A673 (cell line): ENCODE data around the gene SPACA4. TPM values are rescaled to one million over a fixed set of nuclear protein-coding genes. Genes with fewer than 3 reads are reported as not detected.

Source experiments
- BruUV-seq: library from RNA; stranded (reverse); fragments of 400-500 nt; replicated peaks from 2 replicates; lab custom pipeline; 2021; lab: Mats Ljungman, UMichigan
- CTCF ChIA-PET: fragments of 300-600 bp; sonication (Branson Sonifier 250); formaldehyde crosslinking; loops from one replicate; lab custom pipeline; 2022; ENCODE audit warnings: antibody characterized with exemption; lab: Charles Lee
- POLR2A ChIA-PET: fragments of 300-600 bp; sonication (Branson Sonifier 250); formaldehyde crosslinking; loops from one replicate; lab custom pipeline; 2022; ENCODE audit warnings: antibody characterized with exemption; ENCODE audit not compliant: low non-redundant PET; lab: Charles Lee
- DNase-seq: peaks from one replicate; pipeline ENCODE4 v3.0.0-alpha.2; 2015; ENCODE audit warnings: low spot score
- H3K27ac ChIP-seq: fragments of 200-600 bp; sonication (generic); 2 replicates; pipeline ENCODE4 v1.5.1; 2016; ENCODE audit warnings: mixed run types, low read depth, mild to moderate bottlenecking, mixed read lengths, antibody characterized with exemption, low read length; ENCODE audit not compliant: poor library complexity, severe bottlenecking
- H3K27me3 ChIP-seq: fragments of 200-600 bp; sonication (generic); replicated peaks from 2 replicates; pipeline ENCODE4 v1.6.1; 2017; ENCODE audit warnings: mixed run types, low read depth, mild to moderate bottlenecking, mixed read lengths, antibody characterized with exemption, low read length; ENCODE audit not compliant: insufficient read depth, poor library complexity
- H3K36me3 ChIP-seq: fragments of 200-600 bp; sonication (generic); 2 replicates; pipeline ENCODE4 v1.6.1; 2016; ENCODE audit warnings: mixed run types, mild to moderate bottlenecking, mixed read lengths, antibody characterized with exemption, low read length; ENCODE audit not compliant: insufficient read depth, poor library complexity, severe bottlenecking
- H3K4me1 ChIP-seq: fragments of 200-600 bp; sonication (generic); 2 replicates; pipeline ENCODE4 v1.6.1; 2017; ENCODE audit warnings: mixed run types, mild to moderate bottlenecking, mixed read lengths, antibody characterized with exemption, low read length; ENCODE audit not compliant: insufficient read depth, poor library complexity, severe bottlenecking
- H3K4me3 ChIP-seq: fragments of 200-600 bp; sonication (generic); 2 replicates; pipeline ENCODE4 v1.5.1; 2016; ENCODE audit warnings: low read depth, mixed run types, mild to moderate bottlenecking, mixed read lengths, low read length; ENCODE audit not compliant: poor library complexity, severe bottlenecking
- H3K9me3 ChIP-seq: fragments of 200-600 bp; sonication (generic); 2 replicates; pipeline ENCODE4 v1.6.1; 2016; ENCODE audit warnings: mixed run types, low read depth, mild to moderate bottlenecking, mixed read lengths, antibody characterized with exemption, low read length; ENCODE audit not compliant: poor library complexity, severe bottlenecking
- EZH2 ChIP-seq: fragments of 200-600 bp; sonication (generic); IDR thresholded peaks from 2 replicates; pipeline ENCODE4 v1.6.1; 2017; ENCODE audit warnings: borderline replicate concordance, low read depth, mild to moderate bottlenecking, mixed read lengths, antibody characterized with exemption, low read length; ENCODE audit not compliant: poor library complexity, severe bottlenecking
- intact Hi-C: fragments of 100-400 bp; cut with micrococcal nuclease; formaldehyde crosslinking; loops from one replicate; pipeline ENCODE4 v1.10.0; 2022; ENCODE audit not compliant: unreplicated experiment
- total RNA-seq: library from RNA; stranded (reverse); gene quantifications from 2 replicates; pipeline ENCODE4 v1.2.3, GENCODE V29; 2021
- TF ChIP-seq, protein P1 (sequence below): fragments of 300-800, 200-600 bp; sonication (generic); conservative IDR thresholded peaks from 2 replicates; pipeline ENCODE4 v1.5.1; 2017; ENCODE audit warnings: low read depth, mild to moderate bottlenecking, antibody characterized with exemption, low read length, moderate library complexity, mixed read lengths

SPACA4 gene
- total RNA-seq, 1 experiment from 2014 or later, result not detected

GRCh38 chr19:48600679-48601417 is 5.7 kb upstream of the SPACA4 start:
- no peaks in the 10 kb centered on the region for H3K9me3 ChIP-seq
- intact Hi-C loops, result no loop called here
- no peaks in the 10 kb centered on the region for H3K4me1 ChIP-seq
- H3K36me3 ChIP-seq, result no peaks in the 10 kb centered on the region
- H3K27me3 ChIP-seq, result no peaks in the 10 kb centered on the region
- no TSS peak for BruUV-seq
- no peak for DNase-seq
- TF ChIP-seq, protein P1, sequence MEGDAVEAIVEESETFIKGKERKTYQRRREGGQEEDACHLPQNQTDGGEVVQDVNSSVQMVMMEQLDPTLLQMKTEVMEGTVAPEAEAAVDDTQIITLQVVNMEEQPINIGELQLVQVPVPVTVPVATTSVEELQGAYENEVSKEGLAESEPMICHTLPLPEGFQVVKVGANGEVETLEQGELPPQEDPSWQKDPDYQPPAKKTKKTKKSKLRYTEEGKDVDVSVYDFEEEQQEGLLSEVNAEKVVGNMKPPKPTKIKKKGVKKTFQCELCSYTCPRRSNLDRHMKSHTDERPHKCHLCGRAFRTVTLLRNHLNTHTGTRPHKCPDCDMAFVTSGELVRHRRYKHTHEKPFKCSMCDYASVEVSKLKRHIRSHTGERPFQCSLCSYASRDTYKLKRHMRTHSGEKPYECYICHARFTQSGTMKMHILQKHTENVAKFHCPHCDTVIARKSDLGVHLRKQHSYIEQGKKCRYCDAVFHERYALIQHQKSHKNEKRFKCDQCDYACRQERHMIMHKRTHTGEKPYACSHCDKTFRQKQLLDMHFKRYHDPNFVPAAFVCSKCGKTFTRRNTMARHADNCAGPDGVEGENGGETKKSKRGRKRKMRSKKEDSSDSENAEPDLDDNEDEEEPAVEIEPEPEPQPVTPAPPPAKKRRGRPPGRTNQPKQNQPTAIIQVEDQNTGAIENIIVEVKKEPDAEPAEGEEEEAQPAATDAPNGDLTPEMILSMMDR, result no peak
- TF ChIP-seq EZH2, result no peak
- CTCF ChIA-PET, result interaction anchor here (0.7 kb wide), 1 partner anchor 12 kb away, joined by 5 read pairs; no protein-coding TSS in a partner anchor
- H3K4me3 ChIP-seq, result no peak overlapping the region
- H3K27ac ChIP-seq, result no peak overlapping the region
- POLR2A ChIA-PET, result no interaction called here

DNA sequence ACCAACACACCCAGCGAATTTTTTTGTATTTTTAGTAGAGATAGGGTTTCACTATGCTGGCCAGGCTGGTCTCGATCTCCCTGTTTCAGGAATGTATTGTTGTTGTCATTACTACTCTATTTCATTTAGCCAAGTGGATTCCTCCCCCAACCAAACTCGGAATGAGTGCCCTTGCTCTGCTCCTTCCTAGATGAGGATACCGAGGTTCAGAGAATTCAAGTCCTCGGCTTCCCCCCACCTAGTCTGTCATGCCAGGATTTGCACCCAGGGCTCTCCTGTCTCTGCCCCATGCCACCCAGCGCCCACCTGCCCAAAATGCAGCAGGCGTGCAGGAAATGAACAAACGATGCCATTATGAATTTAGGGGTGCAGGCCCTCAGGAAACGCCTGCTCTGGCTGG is 3.5 kb upstream of the SPACA4 start:
- TF ChIP-seq EZH2, result no peak
- TF ChIP-seq, protein P1, result no peak
- intact Hi-C loops, result no loop called here
- POLR2A ChIA-PET, result no interaction called here
- Histone ChIP-seq H3K4me3 (no peak overlapping the region), H3K9me3 (no peaks in the 10 kb centered on the region), H3K4me1 (no peaks in the 10 kb centered on the region), H3K27me3 (no peaks in the 10 kb centered on the region), H3K27ac (no peak overlapping the region), H3K36me3 (no peaks in the 10 kb centered on the region)
- BruUV-seq, result no TSS peak
- no peak for DNase-seq
- CTCF ChIA-PET, result no interaction called here

- no TSS peak for BruUV-seq
- H3K4me3 ChIP-seq, result no peak overlapping the region
- ChIA-PET POLR2A (no interaction called here), CTCF (no interaction called here)
- no peak for DNase-seq
- H3K27me3 ChIP-seq, result no peaks in the 10 kb centered on the region
- no peak overlapping the region for H3K27ac ChIP-seq
- TF ChIP-seq, protein P1, result no peak
- TF ChIP-seq EZH2, result no peak
- no peaks in the 10 kb centered on the region for H3K9me3 ChIP-seq
- intact Hi-C loops, result no loop called here
- no peaks in the 10 kb centered on the region for H3K36me3 ChIP-seq
- H3K4me1 ChIP-seq, result no peaks in the 10 kb centered on the region
These were observed 3.1 kb upstream of the SPACA4 start for GRCh38 chr19:48603449-48603848.
